Mucosa of descending colon (tissue), 3 donors: Measurements from ENCODE around the gene MORN1. TPM values are rescaled to one million over a fixed set of nuclear protein-coding genes. Genes with fewer than 3 reads are reported as not detected.
A peak's percentile ranks its signal among the peaks of the same experiment; 100 is the strongest.

Source experiments
- ATAC-seq: fragments of 200-7000 bp; cut with Tn5 transposase; one replicate; pipeline ENCODE4 v1.9.1; 2020; ENCODE audit warnings: mild to moderate bottlenecking, moderate library complexity
- DNase-seq, 3 donors: peaks; one replicate each; pipeline ENCODE4 v3.0.0-alpha.2; 2020
- H3K36me3 ChIP-seq: fragments of 200-600 bp; one replicate; pipeline ENCODE4 v1.8.0; 2021; ENCODE audit warnings: low read depth, mild to moderate bottlenecking
- H3K4me1 ChIP-seq: fragments of 200-600 bp; one replicate; pipeline ENCODE4 v1.8.0; 2021; ENCODE audit warnings: low read depth, mild to moderate bottlenecking
- H3K4me3 ChIP-seq: fragments of 200-600 bp; one replicate; pipeline ENCODE4 v1.8.0; 2021; ENCODE audit warnings: mild to moderate bottlenecking
- H3K9me3 ChIP-seq: fragments of 200-600 bp; one replicate; pipeline ENCODE4 v1.8.0; 2021; ENCODE audit warnings: mild to moderate bottlenecking
- intact Hi-C, 2 donors: fragments of 100-400 bp; cut with DNase I in 1 of 2; cut with micrococcal nuclease in 1 of 2; formaldehyde crosslinking; loops; one replicate each; pipeline versions ENCODE4 v1.11.0 to v1.11.1; 2022; cut with DNase I, micrococcal nuclease
- total RNA-seq, 3 donors: library from RNA; stranded (reverse); fragmentation: NEBNext Ultra II Directional in 2 of 3; extraction: Animal tissue kit (Norgen Biotek cat#: 25700) in 2 of 3; gene quantifications; one replicate each; pipeline versions ENCODE4 v1.2.1 to v1.2.4, GENCODE V29; 2021 to 2023
- TF ChIP-seq, protein P1 (sequence below): fragments of 200-600 bp; IDR thresholded peaks from one replicate; pipeline ENCODE4 v1.8.0; 2022; ENCODE audit warnings: antibody characterized with exemption, mild to moderate bottlenecking
- donor health status: DM: no; HTN: no; CAD: no; lungs with moderate emphysema.
- donor health status: DM: no; HTN: no; CAD: no.
- donor health status: DM: no; HTN: yes; CAD: no.

Gene MORN1
- total RNA-seq, 3 donors from 2014 or later, result 13.1 to 17.4 (median 13.4) TPM

DNA sequence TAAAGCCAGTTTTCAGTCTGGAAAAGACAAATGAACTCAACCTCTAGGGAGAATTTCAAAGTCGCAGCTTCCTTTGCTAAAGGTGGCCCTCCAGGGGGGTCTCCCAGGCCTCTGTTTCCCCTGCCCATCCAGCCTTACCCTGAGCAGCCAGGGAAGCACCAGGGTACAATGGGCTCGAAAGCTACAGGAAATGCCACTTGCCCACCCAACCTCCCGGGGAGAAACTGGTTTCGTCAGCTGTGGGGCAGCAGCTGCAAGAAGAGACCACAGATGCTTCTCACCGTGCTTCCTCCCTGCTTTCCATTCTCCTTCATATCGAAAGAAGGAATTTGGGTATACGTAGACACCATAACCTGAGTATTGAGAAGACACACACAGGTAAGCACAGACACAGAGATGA is 1.7 kb downstream of the MORN1 start:
- Histone ChIP-seq H3K4me1 (peaks cover 28% of the 10 kb centered on the region), H3K36me3 (no peaks in the 10 kb centered on the region), H3K4me3 (no peak overlapping the region), H3K9me3 (no peaks in the 10 kb centered on the region)
- intact Hi-C loops, result no loop called here
- TF ChIP-seq, protein P1, sequence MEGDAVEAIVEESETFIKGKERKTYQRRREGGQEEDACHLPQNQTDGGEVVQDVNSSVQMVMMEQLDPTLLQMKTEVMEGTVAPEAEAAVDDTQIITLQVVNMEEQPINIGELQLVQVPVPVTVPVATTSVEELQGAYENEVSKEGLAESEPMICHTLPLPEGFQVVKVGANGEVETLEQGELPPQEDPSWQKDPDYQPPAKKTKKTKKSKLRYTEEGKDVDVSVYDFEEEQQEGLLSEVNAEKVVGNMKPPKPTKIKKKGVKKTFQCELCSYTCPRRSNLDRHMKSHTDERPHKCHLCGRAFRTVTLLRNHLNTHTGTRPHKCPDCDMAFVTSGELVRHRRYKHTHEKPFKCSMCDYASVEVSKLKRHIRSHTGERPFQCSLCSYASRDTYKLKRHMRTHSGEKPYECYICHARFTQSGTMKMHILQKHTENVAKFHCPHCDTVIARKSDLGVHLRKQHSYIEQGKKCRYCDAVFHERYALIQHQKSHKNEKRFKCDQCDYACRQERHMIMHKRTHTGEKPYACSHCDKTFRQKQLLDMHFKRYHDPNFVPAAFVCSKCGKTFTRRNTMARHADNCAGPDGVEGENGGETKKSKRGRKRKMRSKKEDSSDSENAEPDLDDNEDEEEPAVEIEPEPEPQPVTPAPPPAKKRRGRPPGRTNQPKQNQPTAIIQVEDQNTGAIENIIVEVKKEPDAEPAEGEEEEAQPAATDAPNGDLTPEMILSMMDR, result no peak
- ATAC-seq (no peak), DNase-seq (peak in 1 of 3 donors; percentile 17)

DNA sequence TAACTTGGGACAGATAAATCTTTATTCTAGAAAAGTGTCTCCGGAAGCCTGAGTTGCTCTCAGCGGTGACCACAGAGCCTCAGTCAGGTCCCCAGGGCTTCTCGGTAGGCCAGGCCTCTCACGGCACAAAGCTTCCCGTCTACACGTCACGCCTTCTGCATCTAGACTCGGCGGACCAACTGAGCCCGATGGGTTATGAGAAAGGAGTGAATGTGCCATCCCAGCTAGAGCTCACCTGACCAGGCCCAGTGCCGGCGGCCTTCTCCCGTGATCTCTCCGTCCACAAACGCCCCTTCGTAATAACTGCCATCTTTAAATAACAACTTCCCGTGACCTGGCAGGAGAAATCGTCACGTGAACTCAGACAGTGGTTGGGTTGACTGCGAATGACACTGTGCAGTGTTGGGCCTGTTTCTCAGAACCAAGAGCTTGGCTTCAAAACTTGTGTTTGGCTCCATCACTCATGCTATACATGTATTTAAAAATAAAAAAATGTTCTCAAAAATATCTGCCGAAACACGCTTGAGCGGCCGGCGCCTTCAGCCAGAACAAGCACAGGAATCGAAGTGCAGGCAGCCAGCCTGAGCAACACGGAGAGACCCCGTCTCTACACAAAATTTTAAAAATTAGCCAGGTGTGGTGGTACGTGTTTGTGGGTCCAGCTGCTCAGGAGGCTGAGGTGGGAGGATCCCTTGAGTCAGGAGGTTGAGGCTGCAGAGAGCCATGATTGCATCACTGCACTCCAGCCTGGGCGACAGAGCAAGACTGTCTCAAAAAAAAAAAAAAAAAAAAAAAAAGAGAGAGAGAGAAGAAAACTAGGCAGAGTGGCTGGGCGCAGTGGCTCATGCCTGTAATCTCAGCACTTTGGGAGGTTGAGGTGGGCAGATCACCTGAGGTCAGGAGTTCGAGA is 3.1 kb downstream of the MORN1 start:
- DNase-seq (peak in 2 of 3 donors; percentile 19 to 56), ATAC-seq (no peak)
- H3K36me3 ChIP-seq, result no peaks in the 10 kb centered on the region
- H3K4me3 ChIP-seq, result no peak overlapping the region
- TF ChIP-seq, protein P1, result no peak
- H3K9me3 ChIP-seq, result no peaks in the 10 kb centered on the region
- intact Hi-C loops, result no loop called here
- peaks cover 21% of the 10 kb centered on the region for H3K4me1 ChIP-seq

DNA sequence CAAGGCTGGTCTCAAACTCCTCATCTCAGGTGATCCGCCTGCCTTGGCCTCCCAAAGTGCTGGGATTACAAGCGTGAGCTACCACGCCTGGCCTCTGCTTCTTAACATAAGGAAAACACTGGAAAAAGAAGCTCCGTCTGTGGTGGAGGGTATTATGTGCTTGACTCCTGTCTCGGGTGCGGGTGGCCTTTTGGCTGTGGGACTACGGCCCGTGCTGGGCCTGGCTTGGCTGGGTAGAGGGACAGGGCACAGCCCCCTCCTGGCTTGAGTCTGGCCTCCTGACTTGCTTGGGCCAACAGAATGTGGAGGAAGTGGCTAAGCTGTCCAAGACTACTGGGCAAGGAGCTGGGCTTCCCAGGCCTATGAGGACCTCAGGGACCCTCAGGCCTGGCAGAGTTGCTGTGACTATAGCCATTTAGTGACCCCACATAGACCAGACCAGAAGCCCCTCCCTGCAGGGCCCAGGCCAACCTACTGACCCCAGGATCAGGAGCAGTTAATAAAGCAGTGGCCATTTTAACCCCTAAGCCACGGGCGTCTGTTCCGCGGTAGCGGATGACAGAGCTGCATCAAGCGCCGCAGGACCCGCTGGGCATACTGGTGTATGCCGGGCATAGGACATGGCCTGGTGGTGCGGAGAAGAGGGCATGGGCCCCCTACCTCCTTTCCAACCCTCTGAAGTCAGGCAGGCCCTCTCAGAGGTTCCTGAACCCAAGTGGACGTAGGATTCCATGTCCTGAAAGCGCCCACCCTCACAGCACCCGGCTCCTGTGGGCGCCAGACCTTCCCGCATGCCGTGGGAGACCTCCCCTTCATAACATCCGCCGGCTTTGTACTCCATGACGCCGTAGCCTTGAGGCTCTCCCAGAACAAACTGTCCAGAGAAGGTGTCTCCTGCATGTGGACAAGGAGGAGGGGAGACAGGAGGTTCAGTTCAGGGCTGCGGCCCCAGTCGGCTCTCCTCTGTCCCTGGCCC is 4.4 kb downstream of the MORN1 start:
- no peaks in the 10 kb centered on the region for H3K36me3 ChIP-seq
- intact Hi-C loops, result no loop called here
- H3K4me1 ChIP-seq, result peaks cover 10% of the 10 kb centered on the region
- no peaks in the 10 kb centered on the region for H3K9me3 ChIP-seq
- ATAC-seq (no peak), DNase-seq (peak in 2 of 3 donors; percentile 24 to 47)
- TF ChIP-seq, protein P1, result no peak
- H3K4me3 ChIP-seq, result no peak overlapping the region

DNA sequence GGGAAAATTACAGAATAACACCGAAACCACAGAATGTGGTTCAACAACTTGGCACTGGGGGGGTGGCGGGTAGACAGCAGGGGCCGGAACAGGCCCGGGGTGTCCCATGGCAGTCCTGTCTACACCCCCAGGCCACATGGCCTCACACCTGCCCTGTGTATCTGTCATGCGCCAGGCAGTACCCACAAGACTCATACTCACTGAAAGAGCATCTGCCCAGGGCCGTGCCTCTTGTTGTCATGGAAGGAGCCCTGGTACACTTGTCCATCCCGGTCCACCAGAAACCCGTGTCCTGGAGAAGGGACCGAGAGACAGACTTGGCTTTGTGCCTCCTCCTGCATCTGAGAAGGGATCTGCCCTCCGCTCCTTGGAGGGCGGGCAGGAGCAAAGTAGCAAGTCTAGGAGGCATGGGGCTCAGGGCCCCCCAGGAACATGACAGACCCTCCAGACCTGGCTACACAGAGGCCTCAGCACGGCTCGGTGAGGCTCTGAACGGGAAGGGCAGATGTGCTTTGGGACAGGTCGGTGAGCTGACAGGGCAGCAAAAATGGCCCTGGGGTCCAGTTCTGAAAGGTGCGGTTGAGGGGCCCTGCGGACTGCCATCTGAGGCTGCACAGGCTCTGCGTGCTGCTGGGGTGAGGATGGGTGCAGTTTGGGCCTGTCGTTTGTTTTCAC is 5.6 kb downstream of the MORN1 start:
- TF ChIP-seq, protein P1, result no peak
- Histone ChIP-seq H3K4me1 (peaks cover 8% of the 10 kb centered on the region), H3K4me3 (no peak overlapping the region), H3K36me3 (no peaks in the 10 kb centered on the region), H3K9me3 (no peaks in the 10 kb centered on the region)
- intact Hi-C loops, result no loop called here
- DNase-seq (peak; percentile 2 to 35 (median 19)), ATAC-seq (no peak)

DNA sequence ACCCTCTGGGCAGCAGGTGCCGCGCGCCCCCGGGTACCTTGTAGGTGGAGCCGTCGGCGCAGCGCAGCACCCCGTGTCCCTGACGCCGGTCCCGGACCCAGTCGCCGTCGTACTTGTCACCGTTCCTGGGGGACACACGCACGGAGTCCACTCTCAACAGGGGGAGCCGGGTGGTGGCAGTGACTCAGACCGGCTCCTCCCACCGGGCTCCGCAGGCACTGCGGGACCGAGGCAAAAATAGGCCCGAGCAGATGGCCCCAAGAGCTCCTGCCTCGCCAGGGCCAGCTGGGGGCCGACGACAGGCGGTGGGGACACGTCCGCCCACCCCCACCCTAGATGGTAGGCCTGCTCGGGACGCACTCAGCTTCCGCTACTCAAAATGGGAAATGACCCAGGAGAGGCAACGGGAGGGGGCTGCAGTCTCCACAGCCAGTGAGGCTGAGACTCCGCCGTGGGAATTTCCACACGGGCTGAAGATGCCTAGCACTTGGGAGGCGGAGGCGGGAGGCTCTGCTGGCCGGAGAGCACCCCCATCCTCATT is 6.3 kb downstream of the MORN1 start:
- intact Hi-C loops, result no loop called here
- TF ChIP-seq, protein P1, result no peak
- peaks cover under 1% of the 10 kb centered on the region for H3K4me1 ChIP-seq
- DNase-seq (peak; percentile 1 to 61 (median 18)), ATAC-seq (no peak)
- H3K36me3 ChIP-seq, result no peaks in the 10 kb centered on the region
- no peaks in the 10 kb centered on the region for H3K9me3 ChIP-seq
- H3K4me3 ChIP-seq, result no peak overlapping the region
